Astrocyte (in vitro differentiated cells and primary cell): ENCODE data around the gene DCDC2B. TPM values are rescaled to one million over a fixed set of nuclear protein-coding genes. Genes with fewer than 3 reads are reported as not detected.

Experiments used
- DNase-seq: peaks from one replicate; pipeline ENCODE4 v3.0.0-alpha.2; 2010; ENCODE audit warnings: low read depth
- FAIRE-seq: peaks from 2 replicates; lab custom pipeline; 2011; peaks lifted over from hg19 to GRCh38; lab: Jason Lieb, UNC
- H2AFZ ChIP-seq: 2 replicates; pipeline ENCODE4 v1.6.0; 2012; ENCODE audit warnings: low read depth, low read length, inconsistent platforms
- H3K27ac ChIP-seq: 2 replicates; pipeline ENCODE4 v1.5.1; 2011; ENCODE audit warnings: low read depth, low read length, inconsistent platforms
- H3K27me3 ChIP-seq: 2 replicates; pipeline ENCODE4 v1.6.0; 2011; ENCODE audit warnings: low read length, inconsistent platforms; ENCODE audit not compliant: insufficient read depth
- H3K36me3 ChIP-seq: 2 replicates; pipeline ENCODE4 v1.5.1; 2011; ENCODE audit warnings: low read length, inconsistent platforms; ENCODE audit not compliant: insufficient read depth
- H3K4me1 ChIP-seq: 2 replicates; pipeline ENCODE4 v1.5.1; 2011; ENCODE audit warnings: low read length, inconsistent platforms; ENCODE audit not compliant: insufficient read depth
- H3K4me2 ChIP-seq: 2 replicates; pipeline ENCODE4 v1.6.0; 2012; ENCODE audit warnings: low read length, inconsistent platforms
- H3K4me3 ChIP-seq: 2 replicates; pipeline ENCODE4 v1.5.1; 2011; ENCODE audit warnings: low read depth, mild to moderate bottlenecking, low read length, inconsistent platforms; ENCODE audit not compliant: insufficient read depth
- H3K79me2 ChIP-seq: 2 replicates; pipeline ENCODE4 v1.6.0; 2012; ENCODE audit warnings: mild to moderate bottlenecking, low read length, inconsistent platforms; ENCODE audit not compliant: insufficient read depth
- H3K9ac ChIP-seq: 2 replicates; pipeline ENCODE4 v1.6.0; 2012; ENCODE audit warnings: mild to moderate bottlenecking, low read length, inconsistent platforms
- H3K9me3 ChIP-seq: 2 replicates; pipeline ENCODE4 v1.5.1; 2012; ENCODE audit warnings: low read depth, mild to moderate bottlenecking, low read length, inconsistent platforms; ENCODE audit not compliant: insufficient read depth
- H4K20me1 ChIP-seq: 2 replicates; pipeline ENCODE4 v1.6.0; 2012; ENCODE audit warnings: low read length, inconsistent platforms; ENCODE audit not compliant: insufficient read depth
- H3K27ac Mint-ChIP-seq: one replicate; pipeline ENCODE4 v1.8.0; 2021; ENCODE audit warnings: mild to moderate bottlenecking, mixed read lengths; ENCODE audit not compliant: unreplicated experiment
- H3K27me3 Mint-ChIP-seq: one replicate; pipeline ENCODE4 v1.8.0; 2021; ENCODE audit warnings: low read depth, mixed read lengths; ENCODE audit not compliant: unreplicated experiment
- H3K36me3 Mint-ChIP-seq: one replicate; pipeline ENCODE4 v1.8.0; 2021; ENCODE audit warnings: low read depth, mixed read lengths; ENCODE audit not compliant: unreplicated experiment
- H3K4me1 Mint-ChIP-seq: one replicate; pipeline ENCODE4 v1.8.0; 2021; ENCODE audit warnings: low read depth, mixed read lengths; ENCODE audit not compliant: unreplicated experiment
- H3K4me3 Mint-ChIP-seq: one replicate; pipeline ENCODE4 v1.8.0; 2021; ENCODE audit warnings: mild to moderate bottlenecking, moderate library complexity, mixed read lengths; ENCODE audit not compliant: unreplicated experiment
- H3K9me3 Mint-ChIP-seq: one replicate; pipeline ENCODE4 v1.8.0; 2021; ENCODE audit warnings: mild to moderate bottlenecking, mixed read lengths; ENCODE audit not compliant: unreplicated experiment
- EZH2 ChIP-seq: IDR thresholded peaks from 2 replicates; pipeline ENCODE4 v1.6.1; 2012; ENCODE audit warnings: mild to moderate bottlenecking, low read length, inconsistent platforms; ENCODE audit not compliant: insufficient read depth
- total RNA-seq: library from RNA; stranded (reverse); gene quantifications from 2 replicates; pipeline ENCODE4 v1.2.1, GENCODE V29; 2021
- TF ChIP-seq, protein P1 (sequence below): IDR thresholded peaks from 2 replicates; pipeline ENCODE4 v1.5.1; 2011; ENCODE audit warnings: low read depth, mild to moderate bottlenecking, inconsistent platforms, low read length, moderate library complexity; ENCODE audit not compliant: insufficient read depth

DCDC2B gene
- total RNA-seq, 1 donor from 2014 or later: not detected

DNA sequence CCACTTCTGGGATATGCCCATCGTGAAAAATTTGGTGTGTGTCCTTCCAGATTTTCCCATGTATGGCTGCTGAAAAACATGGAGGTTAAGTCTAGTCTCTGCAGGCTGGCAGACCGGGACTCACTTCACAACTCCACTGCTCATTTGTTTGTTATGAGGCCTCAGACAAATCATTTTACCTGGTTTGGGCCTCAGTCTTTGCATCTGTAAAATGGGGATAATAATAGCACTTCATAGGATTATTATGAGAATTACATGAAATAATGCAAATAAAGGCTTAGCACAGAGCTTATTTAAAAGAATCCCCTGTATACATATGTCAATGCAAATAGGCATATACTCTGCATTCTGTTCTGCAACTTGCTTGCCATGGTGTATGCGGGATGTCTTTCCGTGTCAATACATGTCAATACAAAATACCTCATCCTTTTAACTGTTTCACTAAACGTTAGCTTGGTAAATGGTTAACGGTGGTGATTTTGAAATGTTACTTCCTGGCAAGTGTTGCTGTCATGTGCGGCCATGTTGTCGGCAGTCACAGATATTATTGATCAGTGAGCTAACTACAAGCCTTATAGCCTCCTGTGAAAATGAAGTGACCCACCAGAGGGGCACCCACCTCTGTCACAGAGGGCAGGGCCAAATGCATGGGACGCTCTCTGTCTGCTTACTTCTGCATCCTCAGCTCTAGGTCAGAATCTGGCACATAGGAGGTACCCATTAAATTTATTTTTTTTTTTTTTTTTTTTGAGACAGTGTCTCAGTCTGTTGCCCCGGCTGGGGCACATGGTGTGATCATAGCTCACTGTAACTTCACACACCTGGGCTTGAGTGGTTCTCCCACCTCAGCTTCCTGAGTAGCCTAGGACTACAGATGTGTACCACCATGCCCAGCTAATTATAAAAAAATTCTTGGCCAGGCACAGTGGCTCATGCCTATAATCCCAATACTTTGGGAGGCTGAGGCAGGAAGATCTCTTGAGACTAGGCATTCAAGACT lies 46.5 kb downstream of the DCDC2B start:
- no peak for FAIRE-seq

DNA sequence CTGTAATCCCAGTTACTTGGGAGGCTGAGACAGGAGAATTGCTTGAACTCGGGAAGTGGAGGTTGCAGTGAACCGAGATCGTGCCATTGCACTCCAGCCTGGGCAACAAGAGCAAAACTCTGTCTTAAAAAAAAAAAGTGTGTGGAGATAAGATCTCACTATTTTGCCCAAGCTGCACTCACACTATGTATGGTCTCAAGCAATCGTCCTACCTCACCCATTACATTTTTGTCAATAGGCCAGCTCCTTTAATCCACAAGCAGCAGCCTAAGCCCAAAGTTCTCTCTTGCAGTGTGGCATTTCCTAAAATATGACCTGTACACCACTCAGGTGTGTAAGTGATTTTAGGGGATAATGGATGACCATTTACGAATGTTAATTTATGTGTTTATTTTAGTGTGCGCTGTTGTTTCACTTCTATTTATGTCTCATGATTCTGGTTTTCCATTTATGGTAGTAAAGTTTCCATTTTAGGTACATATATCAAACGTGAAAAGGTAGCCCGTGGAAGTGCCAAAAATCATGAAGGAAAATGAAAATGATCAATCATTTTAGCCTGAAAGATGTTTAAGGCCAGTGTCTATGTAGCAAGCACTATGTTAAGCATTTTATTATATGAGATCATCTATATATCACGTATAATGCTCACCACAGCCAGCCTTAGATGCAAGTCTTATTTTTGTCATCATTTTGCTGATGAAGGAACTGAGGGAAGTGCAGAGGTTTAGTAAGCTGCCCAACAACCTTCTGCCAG lies 47.8 kb downstream of the DCDC2B start:
- FAIRE-seq: no peak

More for the DNA sequence above, 46.5 kb downstream of the DCDC2B start:
- Mint-ChIP-seq H3K27me3 (peaks cover 16% of the 10 kb centered on the region), H3K27ac (no peak overlapping the region), H3K4me1 (peaks cover 2% of the 10 kb centered on the region), H3K9me3 (no peaks in the 10 kb centered on the region), H3K4me3 (no peak overlapping the region), H3K36me3 (no peaks in the 10 kb centered on the region)
- no peak for TF ChIP-seq EZH2
- TF ChIP-seq, protein P1, sequence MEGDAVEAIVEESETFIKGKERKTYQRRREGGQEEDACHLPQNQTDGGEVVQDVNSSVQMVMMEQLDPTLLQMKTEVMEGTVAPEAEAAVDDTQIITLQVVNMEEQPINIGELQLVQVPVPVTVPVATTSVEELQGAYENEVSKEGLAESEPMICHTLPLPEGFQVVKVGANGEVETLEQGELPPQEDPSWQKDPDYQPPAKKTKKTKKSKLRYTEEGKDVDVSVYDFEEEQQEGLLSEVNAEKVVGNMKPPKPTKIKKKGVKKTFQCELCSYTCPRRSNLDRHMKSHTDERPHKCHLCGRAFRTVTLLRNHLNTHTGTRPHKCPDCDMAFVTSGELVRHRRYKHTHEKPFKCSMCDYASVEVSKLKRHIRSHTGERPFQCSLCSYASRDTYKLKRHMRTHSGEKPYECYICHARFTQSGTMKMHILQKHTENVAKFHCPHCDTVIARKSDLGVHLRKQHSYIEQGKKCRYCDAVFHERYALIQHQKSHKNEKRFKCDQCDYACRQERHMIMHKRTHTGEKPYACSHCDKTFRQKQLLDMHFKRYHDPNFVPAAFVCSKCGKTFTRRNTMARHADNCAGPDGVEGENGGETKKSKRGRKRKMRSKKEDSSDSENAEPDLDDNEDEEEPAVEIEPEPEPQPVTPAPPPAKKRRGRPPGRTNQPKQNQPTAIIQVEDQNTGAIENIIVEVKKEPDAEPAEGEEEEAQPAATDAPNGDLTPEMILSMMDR: no peak
- no peak for DNase-seq
- no peaks in the 10 kb centered on the region for H4K20me1 ChIP-seq
- no peaks in the 10 kb centered on the region for H3K36me3 ChIP-seq
- H3K4me2 ChIP-seq: no peak overlapping the region
- no peak overlapping the region for H2AFZ ChIP-seq
- no peaks in the 10 kb centered on the region for H3K27me3 ChIP-seq
- H3K9ac ChIP-seq: no peak overlapping the region
- no peaks in the 10 kb centered on the region for H3K9me3 ChIP-seq
- H3K79me2 ChIP-seq: no peaks in the 10 kb centered on the region
- no peak overlapping the region for H3K4me3 ChIP-seq
- no peak overlapping the region for H3K27ac ChIP-seq
- H3K4me1 ChIP-seq: no peaks in the 10 kb centered on the region

More for the DNA sequence above, 47.8 kb downstream of the DCDC2B start:
- no peak overlapping the region for H3K9ac ChIP-seq
- no peaks in the 10 kb centered on the region for H3K36me3 Mint-ChIP-seq
- H3K36me3 ChIP-seq: no peaks in the 10 kb centered on the region
- H3K79me2 ChIP-seq: no peaks in the 10 kb centered on the region
- H3K27me3 Mint-ChIP-seq: peaks cover 16% of the 10 kb centered on the region
- no peak for DNase-seq
- no peaks in the 10 kb centered on the region for H3K9me3 Mint-ChIP-seq
- no peak overlapping the region for H3K4me3 Mint-ChIP-seq
- H3K4me1 ChIP-seq: no peaks in the 10 kb centered on the region
- no peak overlapping the region for H3K4me3 ChIP-seq
- no peak for TF ChIP-seq EZH2
- TF ChIP-seq, protein P1: no peak
- no peaks in the 10 kb centered on the region for H3K9me3 ChIP-seq
- H3K4me2 ChIP-seq: no peak overlapping the region
- no peaks in the 10 kb centered on the region for H3K27me3 ChIP-seq
- no peaks in the 10 kb centered on the region for H3K4me1 Mint-ChIP-seq
- H3K27ac Mint-ChIP-seq: no peak overlapping the region
- no peak overlapping the region for H3K27ac ChIP-seq
- no peaks in the 10 kb centered on the region for H4K20me1 ChIP-seq
- H2AFZ ChIP-seq: no peak overlapping the region
